ENCODE data around the gene MYL4. TPM values are rescaled to one million over a fixed set of nuclear protein-coding genes. Genes with fewer than 3 reads are reported as not detected.
"Not testable (repeated sequence)": the region's sequence is repeated elsewhere in the genome, so short reads cannot be mapped to it uniquely, and the experiment has no call there.

Gene MYL4
- polyA plus RNA-seq (2011; rRNA removed) (0.13 and 0.21 TPM in 2 replicates), polyA minus RNA-seq (2011; rRNA and poly(A)+ RNA removed) (0.33 TPM in 1 of 2 replicates, not detected in the other)

- DNase-seq (ENCODE audit: low read depth), result no peak
- CTCF ChIA-PET, result interaction anchor here (1.0 kb wide), 1 partner anchor 11 kb away, joined by 3 read pairs; no protein-coding TSS in a partner anchor
- TF ChIP-seq CTCF (IDR thresholded peaks at IDR 0.05; ENCODE audit: insufficient read depth, low read depth, low read length), result no peak
- Histone ChIP-seq H3K4me3 (ENCODE audit: low read depth, low read length) (no peak within 1 kb of the TSS), H3K27me3 (ENCODE audit: control insufficient read depth, insufficient read depth, low read length) (peaks cover 2% of the 10 kb centered on the region; the same call in 1 of the 2 replicates), H3K36me3 (ENCODE audit: control insufficient read depth, insufficient read depth, low read length) (no peaks in the 10 kb centered on the region)
- POLR2A ChIA-PET, result interaction anchor here (0.7 kb wide), 1 partner anchor 14 kb away, joined by 3 read pairs; no protein-coding TSS in a partner anchor
Observed at GRCh38 chr17:47208744-47209488, at the start of gene MYL4. TSS of gene MYL4 (plus strand) at chr17:47209348. CDS start at chr17:47209423, 75 bp downstream.

GRCh38 chr17:47162013-47162622 lies 47.0 kb upstream of the MYL4 start:
- CTCF ChIA-PET, result interaction anchor here (1.3 kb wide), 1 partner anchor 9 kb away, joined by 3 read pairs; no protein-coding TSS in a partner anchor
- no peak for DNase-seq (ENCODE audit: low read depth)
- Histone ChIP-seq H3K36me3 (ENCODE audit: control insufficient read depth, insufficient read depth, low read length) (peaks cover 11% of the 10 kb centered on the region), H3K4me3 (ENCODE audit: low read depth, low read length) (no peak overlapping the region), H3K27me3 (ENCODE audit: control insufficient read depth, insufficient read depth, low read length) (no peaks in the 10 kb centered on the region)
- no peak for TF ChIP-seq CTCF (IDR thresholded peaks at IDR 0.05; ENCODE audit: insufficient read depth, low read depth, low read length)
- POLR2A ChIA-PET, result no interaction called here

GRCh38 chr17:47164263-47164662 lies 44.9 kb upstream of the MYL4 start:
- POLR2A ChIA-PET, result no interaction called here
- no peak overlapping the region for H3K4me3 ChIP-seq (ENCODE audit: low read depth, low read length)
- peaks cover 9% of the 10 kb centered on the region for H3K36me3 ChIP-seq (ENCODE audit: control insufficient read depth, insufficient read depth, low read length)
- DNase-seq (ENCODE audit: low read depth), result no peak
- no peak for TF ChIP-seq CTCF (IDR thresholded peaks at IDR 0.05; ENCODE audit: insufficient read depth, low read depth, low read length)
- CTCF ChIA-PET, result no interaction called here
- no peaks in the 10 kb centered on the region for H3K27me3 ChIP-seq (ENCODE audit: control insufficient read depth, insufficient read depth, low read length)

- Histone ChIP-seq H3K4me3 (ENCODE audit: low read depth, low read length) (no peak overlapping the region), H3K36me3 (ENCODE audit: control insufficient read depth, insufficient read depth, low read length) (peaks cover 4% of the 10 kb centered on the region; the same call in 1 of the 2 replicates), H3K27me3 (ENCODE audit: control insufficient read depth, insufficient read depth, low read length) (no peaks in the 10 kb centered on the region)
- ChIA-PET POLR2A (no interaction called here), CTCF (no interaction called here)
- no peak for TF ChIP-seq CTCF (IDR thresholded peaks at IDR 0.05; ENCODE audit: insufficient read depth, low read depth, low read length)
- no peak for DNase-seq (ENCODE audit: low read depth)
Observed at GRCh38 chr17:47165137-47165536, 44.0 kb upstream of the MYL4 start.

GRCh38 chr17:47166854-47167253 lies 42.3 kb upstream of the MYL4 start:
- DNase-seq (ENCODE audit: low read depth); H3K4me3 ChIP-seq (ENCODE audit: low read depth, low read length); POLR2A ChIA-PET; CTCF ChIA-PET; H3K27me3 ChIP-seq (ENCODE audit: control insufficient read depth, insufficient read depth, low read length); H3K36me3 ChIP-seq (ENCODE audit: control insufficient read depth, insufficient read depth, low read length): not testable (repeated sequence)

- DNase-seq (ENCODE audit: low read depth); POLR2A ChIA-PET: not testable (repeated sequence)
- CTCF ChIA-PET, result interaction anchor here (1.0 to 1.1 kb wide), 2 partner anchors 15 to 61 kb away, joined by 3 to 4 read pairs; no protein-coding TSS in a partner anchor
Observed at GRCh38 chr17:47168896-47169295, 40.3 kb upstream of the MYL4 start.

More at GRCh38 chr17:47168896-47169295, 40.3 kb upstream of the MYL4 start:
- H3K4me3 ChIP-seq (ENCODE audit: low read depth, low read length); H3K36me3 ChIP-seq (ENCODE audit: control insufficient read depth, insufficient read depth, low read length); H3K27me3 ChIP-seq (ENCODE audit: control insufficient read depth, insufficient read depth, low read length): not testable (repeated sequence)
